H1 (cell line): ENCODE results near the gene NAV2.

ENCODE experiments used
- BCL11A ChIP-seq, 2 experiments: IDR thresholded peaks; one replicate each; pipeline ENCODE4 v1.6.1; 2011; ENCODE audit warnings: low read depth in 2 of 2, low read length in 2 of 2, mild to moderate bottlenecking in 2 of 2
- RAD21 ChIP-seq, 2 experiments: IDR thresholded peaks in 1 of 2; conservative IDR thresholded peaks in 1 of 2; 2 replicates each; pipeline ENCODE4 v1.6.1; 2011; ENCODE audit warnings: low read depth in 2 of 2, low read length in 2 of 2, improper control_type of control experiment in 1 of 2, inconsistent platforms in 1 of 2, mild to moderate bottlenecking in 1 of 2, moderate library complexity in 1 of 2
- RXRA ChIP-seq: IDR thresholded peaks from 2 replicates; pipeline ENCODE4 v1.6.1; 2011; ENCODE audit warnings: low read depth, mild to moderate bottlenecking, low read length, moderate library complexity; ENCODE audit not compliant: insufficient read depth
- SIN3A ChIP-seq, 2 experiments: IDR thresholded peaks in 1 of 2; conservative IDR thresholded peaks in 1 of 2; 2 replicates each; pipeline ENCODE4 v1.6.1; 2011 to 2012; ENCODE audit warnings: low read length in 2 of 2, improper control_type of control experiment in 1 of 2, low read depth in 1 of 2, mild to moderate bottlenecking in 1 of 2
- TF ChIP-seq, protein P1 (sequence below): IDR thresholded peaks from 2 replicates; pipeline ENCODE4 v1.6.1; 2012; ENCODE audit warnings: inconsistent platforms
- TF ChIP-seq, protein P2 (sequence below): IDR thresholded peaks from 2 replicates; pipeline ENCODE4 v1.6.1; 2012; ENCODE audit warnings: inconsistent platforms
- TF ChIP-seq, protein P3 (sequence below), 3 experiments: IDR thresholded peaks; 1 replicate in 2 of 3; 2 replicates in 1 of 3; pipeline versions ENCODE4 v1.5.1 to v1.6.1; 2011; ENCODE audit warnings: low read length in 3 of 3, mild to moderate bottlenecking in 3 of 3, inconsistent platforms in 2 of 3, low read depth in 1 of 3, moderate library complexity in 1 of 3; ENCODE audit not compliant: insufficient read depth in 1 of 3; ENCODE audit errors: control extremely low read depth in 1 of 3

DNA sequence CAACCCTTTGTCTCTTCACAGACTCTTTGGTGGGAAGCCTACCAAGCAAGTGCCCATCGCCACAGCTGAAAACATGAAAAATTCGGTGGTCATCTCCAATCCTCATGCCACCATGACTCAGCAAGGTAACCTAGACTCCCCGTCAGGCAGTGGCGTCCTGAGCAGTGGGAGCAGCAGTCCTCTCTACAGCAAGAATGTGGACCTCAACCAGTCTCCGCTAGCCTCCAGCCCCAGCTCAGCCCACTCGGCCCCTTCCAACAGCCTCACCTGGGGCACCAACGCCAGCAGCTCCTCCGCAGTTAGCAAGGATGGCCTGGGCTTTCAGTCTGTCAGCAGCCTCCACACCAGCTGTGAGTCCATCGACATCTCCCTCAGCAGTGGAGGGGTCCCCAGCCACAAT lies 336.1 kb downstream of the NAV2 start:
- TF ChIP-seq RXRA (no peak), SIN3A (conservative IDR thresholded peaks at IDR 0.05 in 1 of 2, IDR thresholded peaks at IDR 0.05 in 1 of 2; ENCODE audit: low read depth in 1 of 2, low read length in 2 of 2) (no peak), BCL11A (IDR thresholded peaks at IDR 0.05; ENCODE audit: low read depth in 2 of 2, low read length in 2 of 2) (no peak), RAD21 (IDR thresholded peaks at IDR 0.05 in 1 of 2, conservative IDR thresholded peaks at IDR 0.05 in 1 of 2; ENCODE audit: low read depth in 2 of 2, low read length in 2 of 2) (no peak)
- TF ChIP-seq, protein P1, sequence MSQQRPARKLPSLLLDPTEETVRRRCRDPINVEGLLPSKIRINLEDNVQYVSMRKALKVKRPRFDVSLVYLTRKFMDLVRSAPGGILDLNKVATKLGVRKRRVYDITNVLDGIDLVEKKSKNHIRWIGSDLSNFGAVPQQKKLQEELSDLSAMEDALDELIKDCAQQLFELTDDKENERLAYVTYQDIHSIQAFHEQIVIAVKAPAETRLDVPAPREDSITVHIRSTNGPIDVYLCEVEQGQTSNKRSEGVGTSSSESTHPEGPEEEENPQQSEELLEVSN = no peak
- TF ChIP-seq, protein P2, sequence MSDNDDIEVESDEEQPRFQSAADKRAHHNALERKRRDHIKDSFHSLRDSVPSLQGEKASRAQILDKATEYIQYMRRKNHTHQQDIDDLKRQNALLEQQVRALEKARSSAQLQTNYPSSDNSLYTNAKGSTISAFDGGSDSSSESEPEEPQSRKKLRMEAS = no peak
- TF ChIP-seq, protein P3, sequence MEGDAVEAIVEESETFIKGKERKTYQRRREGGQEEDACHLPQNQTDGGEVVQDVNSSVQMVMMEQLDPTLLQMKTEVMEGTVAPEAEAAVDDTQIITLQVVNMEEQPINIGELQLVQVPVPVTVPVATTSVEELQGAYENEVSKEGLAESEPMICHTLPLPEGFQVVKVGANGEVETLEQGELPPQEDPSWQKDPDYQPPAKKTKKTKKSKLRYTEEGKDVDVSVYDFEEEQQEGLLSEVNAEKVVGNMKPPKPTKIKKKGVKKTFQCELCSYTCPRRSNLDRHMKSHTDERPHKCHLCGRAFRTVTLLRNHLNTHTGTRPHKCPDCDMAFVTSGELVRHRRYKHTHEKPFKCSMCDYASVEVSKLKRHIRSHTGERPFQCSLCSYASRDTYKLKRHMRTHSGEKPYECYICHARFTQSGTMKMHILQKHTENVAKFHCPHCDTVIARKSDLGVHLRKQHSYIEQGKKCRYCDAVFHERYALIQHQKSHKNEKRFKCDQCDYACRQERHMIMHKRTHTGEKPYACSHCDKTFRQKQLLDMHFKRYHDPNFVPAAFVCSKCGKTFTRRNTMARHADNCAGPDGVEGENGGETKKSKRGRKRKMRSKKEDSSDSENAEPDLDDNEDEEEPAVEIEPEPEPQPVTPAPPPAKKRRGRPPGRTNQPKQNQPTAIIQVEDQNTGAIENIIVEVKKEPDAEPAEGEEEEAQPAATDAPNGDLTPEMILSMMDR (IDR thresholded peaks at IDR 0.05; ENCODE audit: control extremely low read depth in 1 of 3, insufficient read depth in 1 of 3, low read depth in 1 of 3, low read length in 3 of 3) = no peak
